A549 (cell line): ENCODE data around the gene MTCL1. TPM values are rescaled to one million over a fixed set of nuclear protein-coding genes. Genes with fewer than 3 reads are reported as not detected.

Experiments used
- ATAC-seq, 2 experiments: fragments of 200-7000 bp in 1 of 2; fragments of >200 bp in 1 of 2; cut with Nextera tagmentation in 1 of 2; cut with Tn5 transposase in 1 of 2; 3 replicates each; pipeline versions ENCODE4 v1.8.0 to v1.9.1; 2018 to 2020; ENCODE audit warnings: mild to moderate bottlenecking in 1 of 2, moderate library complexity in 1 of 2
- CTCF ChIA-PET: fragments of 300-600 bp; sonication (Branson Sonifier 250); formaldehyde crosslinking; extraction: SDS; loops from one replicate; lab custom pipeline; 2021; ENCODE audit warnings: antibody characterized with exemption, inconsistent platforms; lab: Yijun Ruan, JAX
- POLR2A ChIA-PET: fragments of 350-600 bp; formaldehyde crosslinking; extraction: SDS; loops from one replicate; lab custom pipeline; 2021; ENCODE audit warnings: antibody characterized with exemption, inconsistent platforms; lab: Yijun Ruan, JAX
- DNase-seq, 2 experiments: peaks; one replicate each; pipeline versions ENCODE4 v3.0.0 to v3.0.0-alpha.2; 2011 to 2016; ENCODE audit warnings: low read depth in 1 of 2, low spot score in 1 of 2
- FAIRE-seq: peaks from 2 replicates; lab custom pipeline; 2011; peaks lifted over from hg19 to GRCh38; lab: Jason Lieb, UNC
- H3K27ac ChIP-seq, 2 experiments: fragments of >200 bp; sonication (Bioruptor Twin); formaldehyde crosslinking; 3 replicates each; pipeline ENCODE4 v1.5.1; 2016 to 2017
- H3K4me1 ChIP-seq: fragments of >200 bp; sonication (Bioruptor Twin); formaldehyde crosslinking; 3 replicates; pipeline ENCODE4 v1.6.1; 2016
- H3K4me2 ChIP-seq: fragments of >200 bp; sonication (Bioruptor Twin); formaldehyde crosslinking; 3 replicates; pipeline ENCODE4 v1.6.1; 2016
- H3K4me3 ChIP-seq: fragments of >200 bp; sonication (Bioruptor Twin); formaldehyde crosslinking; 3 replicates; pipeline ENCODE4 v1.5.1; 2016
- H3K9me3 ChIP-seq: fragments of >200 bp; sonication (Bioruptor Twin); formaldehyde crosslinking; 3 replicates; pipeline ENCODE4 v1.6.1; 2016
- BHLHE40 ChIP-seq: IDR thresholded peaks from 2 replicates; pipeline ENCODE4 v1.6.1; 2012; ENCODE audit warnings: low read depth, low read length, inconsistent platforms
- CEBPB ChIP-seq, 2 experiments: fragments of >200 bp in 1 of 2; sonication (Bioruptor Twin) in 1 of 2; formaldehyde crosslinking in 1 of 2; IDR thresholded peaks; 2 replicates each; pipeline ENCODE4 v1.6.1; 2012 to 2016
- CHD4 ChIP-seq: fragments of 200-600 bp; sonication (generic); IDR thresholded peaks from 2 replicates; pipeline ENCODE4 v1.6.1; 2016; ENCODE audit warnings: antibody characterized with exemption, mild to moderate bottlenecking, borderline replicate concordance
- EHF ChIP-seq: fragments of 250-450 bp; sonication (Bioruptor Pico); IDR thresholded peaks from 2 replicates; pipeline ENCODE4 v1.5.0; 2020; ENCODE audit warnings: mild to moderate bottlenecking
- EHMT2 ChIP-seq: fragments of 200-600 bp; sonication (generic); IDR thresholded peaks from 2 replicates; pipeline ENCODE4 v1.6.1; 2016; ENCODE audit warnings: antibody characterized with exemption, low read depth, mild to moderate bottlenecking, moderate library complexity
- FOSB ChIP-seq: fragments of 250-450 bp; sonication (Bioruptor Pico); IDR thresholded peaks from 2 replicates; pipeline ENCODE4 v1.5.0; 2020; ENCODE audit warnings: mild to moderate bottlenecking, moderate library complexity
- FOSL2 ChIP-seq, 2 experiments: fragments of 450-650 bp in 1 of 2; fragments of >200 bp in 1 of 2; sonication (Bioruptor Twin) in 1 of 2; formaldehyde crosslinking; IDR thresholded peaks; 2 replicates each; pipeline versions ENCODE4 v1.5.0 to v1.6.1; 2016 to 2020; ENCODE audit warnings: mild to moderate bottlenecking in 1 of 2, moderate library complexity in 1 of 2
- FOXS1 ChIP-seq: fragments of 250-450 bp; sonication (Bioruptor Pico); IDR thresholded peaks from 2 replicates; pipeline ENCODE4 v1.5.0; 2020; ENCODE audit warnings: mild to moderate bottlenecking, moderate library complexity
- HDAC2 ChIP-seq: fragments of 200-600 bp; sonication (generic); IDR thresholded peaks from 2 replicates; pipeline ENCODE4 v1.6.1; 2016
- HEYL ChIP-seq: fragments of 250-450 bp; sonication (Bioruptor Pico); IDR thresholded peaks from 2 replicates; pipeline ENCODE4 v1.8.0; 2021; ENCODE audit warnings: mild to moderate bottlenecking, moderate library complexity
- HOXB13 ChIP-seq: fragments of 250-450 bp; sonication (Bioruptor Pico); IDR thresholded peaks from 2 replicates; pipeline ENCODE4 v1.5.0; 2020; ENCODE audit warnings: low read depth, mild to moderate bottlenecking, moderate library complexity
- JUN ChIP-seq, 2 experiments: fragments of >200 bp; sonication (Bioruptor Twin); formaldehyde crosslinking; IDR thresholded peaks; 2 replicates in 1 of 2; 3 replicates in 1 of 2; pipeline ENCODE4 v1.6.1; 2016 to 2017
- NFE2L2 ChIP-seq: fragments of 150-350 bp; conservative IDR thresholded peaks from 2 replicates; pipeline ENCODE4 v1.6.1; 2014; ENCODE audit warnings: low read length
- NPAS2 ChIP-seq: fragments of 250-450 bp; sonication (Bioruptor Pico); IDR thresholded peaks from 2 replicates; pipeline ENCODE4 v1.8.0; 2022; ENCODE audit warnings: mild to moderate bottlenecking, moderate library complexity, borderline replicate concordance
- RNF2 ChIP-seq: fragments of 200-600 bp; sonication (generic); IDR thresholded peaks from 2 replicates; pipeline ENCODE4 v1.6.1; 2016; ENCODE audit warnings: low read depth, mild to moderate bottlenecking, antibody characterized with exemption, moderate library complexity, borderline replicate concordance
- SMC3 ChIP-seq: fragments of >200 bp; sonication (Bioruptor Twin); formaldehyde crosslinking; IDR thresholded peaks from 3 replicates; pipeline ENCODE4 v1.6.1; 2018; ENCODE audit warnings: inconsistent platforms
- SREBF2 ChIP-seq: fragments of 450-650 bp; IDR thresholded peaks from 2 replicates; pipeline ENCODE4 v1.6.1; 2014; ENCODE audit warnings: mild to moderate bottlenecking, moderate library complexity
- TFCP2L1 ChIP-seq: fragments of 250-450 bp; sonication (Bioruptor Pico); IDR thresholded peaks from 2 replicates; pipeline ENCODE4 v1.5.0; 2021; ENCODE audit warnings: mild to moderate bottlenecking
- ZFP36 ChIP-seq: fragments of 450-650 bp; IDR thresholded peaks from 2 replicates; pipeline ENCODE4 v1.6.1; 2014; ENCODE audit warnings: borderline replicate concordance; ENCODE audit not compliant: partially characterized antibody
- WGBS: methylation state at CpG from one replicate; pipeline ENCODE4 v1.1.6; 2017; ENCODE audit errors: missing lambda C conversion rate; 5-methylcytosine and 5-hydroxymethylcytosine counted together
- polyA plus RNA-seq, 4 experiments: library from polyadenylated mRNA; depleted of rRNA in 3 of 4; stranded (reverse); fragments of >200 nt; fragmentation: RNase III in 1 of 4; extraction: RNeasy Plus Mini Kit Qiagen cat#74134 plus additional on column Dnase treatment in 1 of 4; gene quantifications; 2 replicates in 3 of 4; 3 replicates in 1 of 4; pipeline ENCODE4 v1.2.3, GENCODE V29; 2011 to 2017
- TF ChIP-seq, protein P1 (sequence below): fragments of 200-600 bp; sonication (generic); IDR thresholded peaks from 2 replicates; pipeline ENCODE4 v1.6.1; 2016; ENCODE audit warnings: antibody characterized with exemption, mild to moderate bottlenecking, moderate library complexity
- TF ChIP-seq, protein P2 (sequence below): IDR thresholded peaks from 2 replicates; pipeline ENCODE4 v1.6.1; 2012; ENCODE audit warnings: low read depth, borderline replicate concordance
- TF ChIP-seq, protein P3 (sequence below): fragments of >200 bp; sonication (Bioruptor Twin); formaldehyde crosslinking; IDR thresholded peaks from 3 replicates; pipeline ENCODE4 v1.6.1; 2016
- TF ChIP-seq, protein P4 (sequence below): fragments of 250-450 bp; sonication (Bioruptor Pico); IDR thresholded peaks from 2 replicates; pipeline ENCODE4 v1.5.0; 2020; ENCODE audit warnings: low read depth, mild to moderate bottlenecking, moderate library complexity

Gene MTCL1
- polyA plus RNA-seq, 2 of the 4 experiments (the other 2 are of a cell fraction) = 44.4 to 49.6 TPM

DNA sequence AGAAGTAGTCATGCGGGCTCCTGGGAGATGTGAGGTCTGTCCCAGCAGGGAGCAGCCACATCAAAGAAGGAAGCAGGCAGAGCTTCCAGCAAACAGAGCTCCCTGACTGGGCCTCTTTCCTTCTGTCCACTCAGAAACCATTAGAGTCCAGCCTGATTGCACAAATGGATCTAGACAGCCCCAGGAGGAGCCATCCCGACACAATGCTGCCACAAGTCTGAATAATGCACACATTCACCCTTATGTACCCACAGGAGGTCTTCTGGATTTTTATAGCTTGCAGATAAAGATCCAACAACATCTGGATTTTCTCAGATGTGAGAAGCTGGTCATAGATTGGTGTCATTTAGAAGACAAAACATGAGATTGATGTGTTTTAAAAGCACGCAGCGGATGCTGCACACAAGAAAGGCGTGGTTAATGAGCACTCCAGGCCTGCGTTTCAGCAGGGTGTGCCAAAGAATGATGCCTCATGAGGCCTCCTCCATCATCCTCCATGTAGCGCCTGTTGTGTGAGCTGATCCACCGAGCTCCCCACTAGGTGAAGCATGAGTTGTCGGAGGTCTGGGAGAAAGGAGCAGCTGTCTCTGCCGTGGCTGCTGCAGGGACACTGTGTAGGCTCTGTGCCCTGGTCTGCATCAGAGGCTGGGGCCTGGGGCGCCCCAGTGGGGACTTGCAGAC, 60.6 kb downstream of the MTCL1 start (continued):
- TF ChIP-seq, protein P1, sequence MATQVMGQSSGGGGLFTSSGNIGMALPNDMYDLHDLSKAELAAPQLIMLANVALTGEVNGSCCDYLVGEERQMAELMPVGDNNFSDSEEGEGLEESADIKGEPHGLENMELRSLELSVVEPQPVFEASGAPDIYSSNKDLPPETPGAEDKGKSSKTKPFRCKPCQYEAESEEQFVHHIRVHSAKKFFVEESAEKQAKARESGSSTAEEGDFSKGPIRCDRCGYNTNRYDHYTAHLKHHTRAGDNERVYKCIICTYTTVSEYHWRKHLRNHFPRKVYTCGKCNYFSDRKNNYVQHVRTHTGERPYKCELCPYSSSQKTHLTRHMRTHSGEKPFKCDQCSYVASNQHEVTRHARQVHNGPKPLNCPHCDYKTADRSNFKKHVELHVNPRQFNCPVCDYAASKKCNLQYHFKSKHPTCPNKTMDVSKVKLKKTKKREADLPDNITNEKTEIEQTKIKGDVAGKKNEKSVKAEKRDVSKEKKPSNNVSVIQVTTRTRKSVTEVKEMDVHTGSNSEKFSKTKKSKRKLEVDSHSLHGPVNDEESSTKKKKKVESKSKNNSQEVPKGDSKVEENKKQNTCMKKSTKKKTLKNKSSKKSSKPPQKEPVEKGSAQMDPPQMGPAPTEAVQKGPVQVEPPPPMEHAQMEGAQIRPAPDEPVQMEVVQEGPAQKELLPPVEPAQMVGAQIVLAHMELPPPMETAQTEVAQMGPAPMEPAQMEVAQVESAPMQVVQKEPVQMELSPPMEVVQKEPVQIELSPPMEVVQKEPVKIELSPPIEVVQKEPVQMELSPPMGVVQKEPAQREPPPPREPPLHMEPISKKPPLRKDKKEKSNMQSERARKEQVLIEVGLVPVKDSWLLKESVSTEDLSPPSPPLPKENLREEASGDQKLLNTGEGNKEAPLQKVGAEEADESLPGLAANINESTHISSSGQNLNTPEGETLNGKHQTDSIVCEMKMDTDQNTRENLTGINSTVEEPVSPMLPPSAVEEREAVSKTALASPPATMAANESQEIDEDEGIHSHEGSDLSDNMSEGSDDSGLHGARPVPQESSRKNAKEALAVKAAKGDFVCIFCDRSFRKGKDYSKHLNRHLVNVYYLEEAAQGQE = no peak
- TF ChIP-seq EHMT2 (no peak), CHD4 (no peak), SMC3 (no peak), ZFP36 (no peak), FOXS1 (CRISPR knock-in tag) (no peak), JUN (IDR thresholded peaks at IDR 0.05) (no peak)
- TF ChIP-seq, protein P2, sequence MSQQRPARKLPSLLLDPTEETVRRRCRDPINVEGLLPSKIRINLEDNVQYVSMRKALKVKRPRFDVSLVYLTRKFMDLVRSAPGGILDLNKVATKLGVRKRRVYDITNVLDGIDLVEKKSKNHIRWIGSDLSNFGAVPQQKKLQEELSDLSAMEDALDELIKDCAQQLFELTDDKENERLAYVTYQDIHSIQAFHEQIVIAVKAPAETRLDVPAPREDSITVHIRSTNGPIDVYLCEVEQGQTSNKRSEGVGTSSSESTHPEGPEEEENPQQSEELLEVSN = no peak

DNA sequence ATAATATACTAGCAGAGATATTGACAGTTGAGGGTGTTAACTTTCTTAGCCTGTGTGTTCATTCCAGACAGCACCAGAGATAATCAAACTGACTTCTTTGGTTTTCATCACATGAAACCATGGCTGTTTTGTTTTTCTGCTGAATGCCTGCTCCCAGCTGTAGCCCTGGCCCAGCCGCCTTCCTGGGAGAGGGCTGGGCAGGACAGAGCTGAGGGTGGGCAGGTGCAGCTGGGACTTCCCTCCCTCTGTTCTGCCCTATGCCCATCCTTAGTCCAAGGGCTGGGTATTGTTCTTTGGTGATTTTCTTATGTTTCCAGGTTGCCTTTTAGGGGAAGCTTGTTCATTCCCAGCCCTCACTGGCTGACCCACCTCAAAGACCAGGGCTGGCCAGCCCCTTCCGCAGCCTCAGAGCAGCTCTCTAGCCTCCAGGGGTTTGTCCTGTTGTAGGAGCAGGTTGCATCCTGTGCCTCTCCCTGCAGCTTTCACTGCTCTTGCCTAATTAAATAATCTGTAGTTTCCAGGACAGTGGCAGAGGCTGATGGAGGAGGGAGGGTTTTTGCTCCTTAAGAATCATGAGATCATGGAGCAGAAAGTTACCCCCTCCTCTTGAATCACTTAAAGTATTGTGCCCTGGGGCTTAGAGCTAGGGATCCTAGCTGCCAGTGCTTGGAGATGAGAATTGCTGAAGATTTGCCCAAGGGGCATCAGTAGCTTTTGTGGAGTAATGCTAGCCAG, 61.4 kb downstream of the MTCL1 start:
- FAIRE-seq = no peak
- TF ChIP-seq BHLHE40 (no peak), CHD4 (no peak), JUN (IDR thresholded peaks at IDR 0.05) (no peak), EHMT2 (no peak), TFCP2L1 (CRISPR knock-in tag) (no peak), SMC3 (no peak), EHF (CRISPR knock-in tag) (no peak), FOSB (CRISPR knock-in tag) (no peak), NPAS2 (CRISPR knock-in tag) (no peak), SREBF2 (no peak)
- TF ChIP-seq, protein P3, sequence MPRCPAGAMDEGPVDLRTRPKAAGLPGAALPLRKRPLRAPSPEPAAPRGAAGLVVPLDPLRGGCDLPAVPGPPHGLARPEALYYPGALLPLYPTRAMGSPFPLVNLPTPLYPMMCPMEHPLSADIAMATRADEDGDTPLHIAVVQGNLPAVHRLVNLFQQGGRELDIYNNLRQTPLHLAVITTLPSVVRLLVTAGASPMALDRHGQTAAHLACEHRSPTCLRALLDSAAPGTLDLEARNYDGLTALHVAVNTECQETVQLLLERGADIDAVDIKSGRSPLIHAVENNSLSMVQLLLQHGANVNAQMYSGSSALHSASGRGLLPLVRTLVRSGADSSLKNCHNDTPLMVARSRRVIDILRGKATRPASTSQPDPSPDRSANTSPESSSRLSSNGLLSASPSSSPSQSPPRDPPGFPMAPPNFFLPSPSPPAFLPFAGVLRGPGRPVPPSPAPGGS = no peak
- TF ChIP-seq, all 56 proteins: peak for 0
- ATAC-seq = peak; percentile 41 to 60; a peak in 3 of 6 replicates
- no peak for DNase-seq
- H3K4me1 ChIP-seq = peaks cover 59% of the 10 kb centered on the region
- H3K27ac ChIP-seq = peak overlapping the region; percentile 43 to 64; a peak in 5 of 6 replicates
- H3K4me2 ChIP-seq = no peak overlapping the region
- CTCF ChIA-PET = interaction anchor here (0.9 to 1.6 kb wide), 4 partner anchors 17 to 216 kb away, joined by 3 to 6 read pairs (median 4); no protein-coding TSS in a partner anchor
- no peak overlapping the region for H3K4me3 ChIP-seq
- 94% methylated on average over 2 of the region's 2 CpGs for WGBS
- POLR2A ChIA-PET = no interaction called here
- no peaks in the 10 kb centered on the region for H3K9me3 ChIP-seq

DNA sequence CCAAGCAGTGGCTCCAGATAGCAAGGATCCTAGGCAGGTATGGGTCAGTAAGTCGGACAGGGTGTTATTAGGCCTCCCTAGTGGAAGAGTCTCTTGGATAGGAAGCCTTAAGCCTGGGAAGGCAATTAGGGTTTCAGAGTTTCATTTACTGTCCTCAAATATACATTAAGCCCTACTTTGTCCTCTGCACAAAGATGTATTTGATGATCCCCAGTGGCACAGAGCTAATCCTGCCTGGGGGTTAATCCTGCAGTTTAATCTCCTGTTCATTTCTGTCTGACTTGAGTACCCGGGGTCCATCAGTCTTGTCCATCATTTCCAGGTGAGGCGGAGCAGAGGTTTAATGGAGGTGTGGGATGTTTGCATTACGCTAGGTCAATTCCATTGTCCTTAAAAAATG, 62.0 kb downstream of the MTCL1 start:
- no peak for FAIRE-seq

More for the DNA sequence above, 62.0 kb downstream of the MTCL1 start:
- TF ChIP-seq CHD4 (no peak), CEBPB (IDR thresholded peaks at IDR 0.05) (no peak), FOSL2 (IDR thresholded peaks at IDR 0.05) (no peak), FOSL2 (CRISPR knock-in tag; IDR thresholded peaks at IDR 0.05) (no peak), NFE2L2 (no peak), HEYL (CRISPR knock-in tag) (no peak), EHF (CRISPR knock-in tag) (no peak), HOXB13 (no peak), RNF2 (no peak), HDAC2 (no peak), BHLHE40 (no peak)
- TF ChIP-seq, protein P2 = no peak
- TF ChIP-seq, protein P4, sequence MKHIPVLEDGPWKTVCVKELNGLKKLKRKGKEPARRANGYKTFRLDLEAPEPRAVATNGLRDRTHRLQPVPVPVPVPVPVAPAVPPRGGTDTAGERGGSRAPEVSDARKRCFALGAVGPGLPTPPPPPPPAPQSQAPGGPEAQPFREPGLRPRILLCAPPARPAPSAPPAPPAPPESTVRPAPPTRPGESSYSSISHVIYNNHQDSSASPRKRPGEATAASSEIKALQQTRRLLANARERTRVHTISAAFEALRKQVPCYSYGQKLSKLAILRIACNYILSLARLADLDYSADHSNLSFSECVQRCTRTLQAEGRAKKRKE (CRISPR knock-in tag) = no peak
- Histone ChIP-seq H3K27ac (peak overlapping the region; percentile 43 to 64; a peak in 5 of 6 replicates), H3K4me2 (no peak overlapping the region), H3K9me3 (no peaks in the 10 kb centered on the region), H3K4me3 (no peak overlapping the region), H3K4me1 (peaks cover 64% of the 10 kb centered on the region)
- ChIA-PET POLR2A (no interaction called here), CTCF (interaction anchor here (1.4 to 1.6 kb wide), 3 partner anchors 20 to 215 kb away, joined by 3 to 4 read pairs (median 3); no protein-coding TSS in a partner anchor)
- no peak for DNase-seq
- ATAC-seq = no peak; a peak in 1 of 6 replicates
- 87% methylated on average over 4 of the region's 4 CpGs for WGBS
